ENCODE data around the gene NRXN2.

Gene NRXN2

GRCh38 chr11:64588701-64589100 lies 134.3 kb downstream of the NRXN2 start:
- no peak for DNase-seq (ENCODE audit: low spot score)

GRCh38 chr11:64586366-64586765 lies 136.6 kb downstream of the NRXN2 start:
- DNase-seq (ENCODE audit: low spot score) = no peak

DNA sequence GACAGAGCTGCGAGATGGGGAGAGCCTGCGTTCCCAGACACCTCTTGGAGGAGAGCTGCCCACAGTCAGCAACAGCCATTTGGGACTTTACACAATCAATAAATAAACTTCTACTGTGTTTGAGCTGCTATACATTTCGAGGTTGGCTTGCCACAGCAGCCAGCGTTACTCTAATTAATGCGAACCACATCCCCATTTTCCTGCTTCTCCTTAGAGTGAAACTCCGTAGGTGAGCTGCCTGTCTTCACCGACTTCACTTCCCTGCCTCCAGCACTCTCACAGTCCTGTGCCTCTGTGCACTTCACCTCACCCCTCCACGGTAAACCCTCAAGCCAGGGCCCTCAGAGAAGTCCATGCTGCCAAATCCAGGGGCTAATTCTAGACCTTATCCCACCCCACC lies 137.8 kb downstream of the NRXN2 start:
- DNase-seq (ENCODE audit: low spot score) = no peak

GRCh38 chr11:64583296-64584262 lies 139.4 kb downstream of the NRXN2 start:
- no peak for DNase-seq (ENCODE audit: low spot score)

DNA sequence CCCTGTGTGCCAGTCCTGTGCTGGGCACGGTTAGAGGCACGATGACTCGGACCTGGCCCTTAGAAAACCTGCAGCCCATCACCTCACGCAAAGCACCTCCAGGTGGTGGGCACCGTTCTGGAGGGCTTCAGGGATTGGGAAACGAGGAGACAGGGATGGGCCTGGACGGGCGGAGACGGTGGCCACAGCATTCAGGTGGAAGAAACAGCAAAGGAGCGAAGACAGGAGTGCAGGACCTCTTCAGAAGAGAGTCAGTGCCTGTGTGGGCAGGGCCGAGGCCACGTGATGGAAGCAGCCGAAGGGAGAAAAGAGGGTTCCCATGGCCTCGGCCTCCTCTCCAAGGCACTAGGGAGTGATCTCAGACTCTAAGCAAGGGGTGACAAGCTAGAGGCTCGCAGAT lies 140.1 kb downstream of the NRXN2 start:
- DNase-seq (ENCODE audit: low spot score) = no peak

- no peak for DNase-seq (ENCODE audit: low spot score)
These were observed 141.9 kb downstream of the NRXN2 start for GRCh38 chr11:64581057-64581523.

- peak; percentile 5 for DNase-seq (ENCODE audit: low spot score)
These were observed 142.6 kb downstream of the NRXN2 start for GRCh38 chr11:64580412-64580811.

GRCh38 chr11:64577202-64577601 lies 145.8 kb downstream of the NRXN2 start:
- DNase-seq (ENCODE audit: low spot score) = no peak

DNA sequence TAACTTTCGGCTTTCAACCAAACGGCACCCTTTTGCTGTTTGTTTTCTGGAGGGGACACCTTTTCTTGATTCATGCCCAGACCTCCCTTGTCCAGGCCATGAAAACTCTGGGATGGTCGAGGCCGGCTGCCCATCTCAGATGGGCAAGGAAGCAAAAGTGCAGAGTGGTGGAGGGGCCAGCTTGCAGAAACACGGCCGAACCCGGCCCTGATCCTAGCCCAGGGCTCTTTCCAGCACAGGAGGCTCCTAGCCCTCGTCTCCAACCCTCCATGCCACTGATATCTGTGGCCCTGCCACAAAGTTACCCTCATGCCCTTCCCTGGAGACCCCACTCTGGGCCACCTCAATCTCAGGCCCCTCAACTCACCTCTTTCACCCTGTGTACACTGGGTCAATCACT lies 150.9 kb downstream of the NRXN2 start:
- DNase-seq (ENCODE audit: low spot score) = no peak

DNA sequence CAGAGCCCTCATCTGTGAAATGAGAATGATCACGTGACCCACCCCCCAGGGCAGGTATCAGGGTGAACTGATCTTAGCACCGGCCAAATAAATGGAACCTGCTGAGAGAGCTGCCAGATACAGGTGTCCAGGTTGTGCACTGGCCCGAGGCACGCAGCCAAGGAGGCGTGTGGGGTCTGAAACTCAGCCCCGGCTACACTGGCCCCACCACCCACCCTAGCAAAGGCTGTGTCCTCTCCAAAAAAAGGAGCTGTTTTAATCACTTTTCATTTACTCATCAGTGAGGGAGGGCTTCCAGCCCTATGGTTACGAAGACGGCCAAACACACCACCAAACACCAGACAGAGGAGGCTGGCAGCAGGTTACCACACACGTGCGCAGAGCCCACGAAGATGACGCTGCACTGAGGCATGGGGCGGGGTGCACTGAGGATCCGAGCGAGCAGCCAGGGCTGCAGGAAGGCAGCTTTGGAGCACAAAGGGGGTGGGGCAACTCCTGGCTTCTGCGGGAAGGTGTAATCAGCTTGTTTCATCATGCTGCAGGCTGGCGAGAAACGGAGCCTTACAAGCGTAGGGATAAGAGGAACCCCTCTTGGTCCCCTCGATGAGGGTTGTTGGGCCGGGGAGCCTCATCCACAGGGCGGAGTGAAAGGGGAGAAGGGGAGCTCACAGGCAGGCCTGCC lies 151.4 kb downstream of the NRXN2 start:
- no peak for DNase-seq (ENCODE audit: low spot score)

- no peak for DNase-seq (ENCODE audit: low spot score)
These were observed 152.0 kb downstream of the NRXN2 start for GRCh38 chr11:64571050-64571409.

DNA sequence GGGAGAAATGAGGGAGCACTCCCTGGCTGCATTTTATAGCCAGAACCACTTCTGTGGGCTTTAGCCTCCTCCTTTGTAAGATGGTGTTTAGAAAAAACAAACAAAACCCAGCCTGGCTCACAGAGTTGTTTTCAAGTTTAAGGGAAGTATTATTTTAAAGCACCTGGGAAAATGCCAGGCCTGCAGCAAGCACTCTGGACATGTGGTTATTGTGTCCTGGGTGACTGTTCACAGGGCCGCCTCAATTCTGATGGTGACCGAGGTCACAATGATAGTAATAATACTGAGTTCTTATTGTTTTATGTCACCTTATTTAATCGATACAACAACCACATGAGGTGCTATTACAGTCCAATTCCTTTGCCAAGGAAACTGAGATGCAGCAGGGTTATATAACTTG lies 152.7 kb downstream of the NRXN2 start:
- no peak for DNase-seq (ENCODE audit: low spot score)

GRCh38 chr11:64569300-64569970 lies 153.6 kb downstream of the NRXN2 start:
- DNase-seq (ENCODE audit: low spot score) = no peak

- no peak for DNase-seq (ENCODE audit: low spot score)
These were observed 154.3 kb downstream of the NRXN2 start for GRCh38 chr11:64568584-64569140.

GRCh38 chr11:64568041-64568571 lies 154.9 kb downstream of the NRXN2 start:
- DNase-seq (ENCODE audit: low spot score) = no peak

DNA sequence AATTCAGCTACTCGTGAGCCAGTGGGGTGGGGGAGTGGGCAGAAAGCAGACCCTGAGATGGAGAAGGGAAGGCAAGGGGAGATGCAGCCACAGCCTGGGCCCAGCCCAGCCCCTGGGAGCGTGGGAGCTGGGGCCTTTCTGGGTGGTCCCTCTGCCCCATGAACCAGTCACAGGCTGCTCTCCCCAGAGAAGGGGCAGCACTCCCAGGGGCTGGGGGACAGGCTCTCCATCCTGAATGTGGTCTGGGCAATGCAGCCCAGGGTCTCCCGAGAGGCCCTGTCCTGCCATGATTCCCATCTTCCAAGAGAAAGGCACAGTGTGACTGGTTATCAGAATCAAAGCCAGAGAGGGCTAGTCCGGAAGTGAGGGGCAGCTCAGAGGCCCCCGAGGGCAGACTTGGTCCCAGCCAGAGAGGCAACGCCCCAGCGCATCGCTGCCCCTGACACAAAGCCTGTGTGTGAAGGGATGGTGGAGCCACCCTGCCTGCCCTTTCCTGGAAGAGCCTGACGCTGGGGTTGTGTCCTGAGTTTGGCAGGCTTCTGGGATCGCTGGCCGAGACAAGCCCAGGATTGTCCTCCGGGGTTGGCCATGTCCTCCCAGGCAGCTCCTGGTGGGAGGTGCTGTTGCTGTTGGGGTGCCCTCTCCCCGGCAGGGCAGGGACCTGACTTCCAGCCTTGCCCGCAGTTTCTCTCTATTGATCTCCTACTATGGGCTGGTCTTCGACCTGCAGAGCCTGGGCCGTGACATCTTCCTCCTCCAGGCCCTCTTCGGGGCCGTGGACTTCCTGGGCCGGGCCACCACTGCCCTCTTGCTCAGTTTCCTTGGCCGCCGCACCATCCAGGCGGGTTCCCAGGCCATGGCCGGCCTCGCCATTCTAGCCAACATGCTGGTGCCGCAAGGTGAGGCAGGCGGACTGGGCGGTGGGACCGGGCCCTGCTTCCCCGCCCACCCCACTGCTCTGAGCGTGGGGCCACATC lies 155.8 kb downstream of the NRXN2 start:
- DNase-seq (ENCODE audit: low spot score) = no peak

DNA sequence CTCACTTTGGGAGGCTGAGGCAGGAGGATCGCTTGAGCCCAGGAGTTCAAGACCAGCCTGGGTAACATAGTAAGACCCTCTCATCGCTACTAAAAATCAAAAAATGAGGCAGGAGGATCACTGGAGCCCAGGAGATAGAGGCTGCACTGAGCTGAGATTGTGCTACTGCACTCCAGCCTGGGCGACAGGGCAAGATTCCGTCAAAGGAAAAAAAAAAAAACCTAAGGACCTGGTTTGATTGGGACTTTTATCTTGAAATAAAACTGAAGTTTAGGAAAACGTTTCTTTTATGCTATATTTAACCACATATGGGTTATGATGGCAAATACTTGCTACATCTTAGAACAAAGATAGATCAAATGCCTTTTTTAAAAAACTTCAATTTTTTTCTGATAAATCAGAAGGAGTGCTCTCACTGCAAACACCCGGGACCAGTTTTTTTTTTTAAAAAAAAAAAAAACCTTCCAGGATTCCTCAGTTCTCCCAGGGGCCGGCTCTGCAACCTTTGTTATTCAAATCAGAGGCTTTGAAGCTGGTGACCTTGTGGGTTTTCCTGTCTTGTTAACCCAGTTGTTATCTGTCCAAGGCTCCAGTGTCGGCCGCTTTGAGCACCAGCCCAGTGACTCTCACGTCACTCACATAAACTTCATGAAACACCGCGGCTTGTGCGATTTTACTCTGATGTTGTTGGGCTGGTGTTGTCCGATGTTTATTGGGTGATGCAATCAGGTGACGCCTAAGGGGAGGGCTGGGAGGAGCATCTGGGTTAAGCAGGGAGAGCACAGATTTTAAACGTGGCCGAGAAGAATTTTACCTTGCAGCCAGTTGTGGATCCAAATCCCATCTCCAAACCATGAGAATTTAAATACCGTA lies 156.7 kb downstream of the NRXN2 start:
- peak; percentile 25 for DNase-seq (ENCODE audit: low spot score)

GRCh38 chr11:64564947-64565889 lies 157.8 kb downstream of the NRXN2 start:
- no peak for DNase-seq (ENCODE audit: low spot score)

GRCh38 chr11:64564419-64564818 lies 158.6 kb downstream of the NRXN2 start:
- no peak for DNase-seq (ENCODE audit: low spot score)
